Sigmoid colon (tissue), 4 donors: ENCODE results near the gene CHST8.

ENCODE experiments used
- CTCF ChIP-seq, 4 experiments: fragments of 450-650 bp in 3 of 4; fragments of 200-600 bp in 1 of 4; IDR thresholded peaks; one replicate each; pipeline ENCODE4 v1.5.1; 2016 to 2019; ENCODE audit warnings: antibody characterized with exemption in 4 of 4, mild to moderate bottlenecking in 3 of 4, moderate library complexity in 2 of 4
- EP300 ChIP-seq, 4 donors: sonication (generic); formaldehyde crosslinking; IDR thresholded peaks; one replicate each; pipeline ENCODE4 v1.6.1; 2017; ENCODE audit warnings: antibody characterized with exemption in 4 of 4
- POLR2A ChIP-seq, 2 donors: fragments of 450-650 bp; IDR thresholded peaks; one replicate each; pipeline ENCODE4 v1.6.1; 2016; ENCODE audit warnings: antibody characterized with exemption in 2 of 2, mild to moderate bottlenecking in 2 of 2, moderate library complexity in 2 of 2
- POLR2AphosphoS5 ChIP-seq, 4 donors: sonication (generic); formaldehyde crosslinking; IDR thresholded peaks; one replicate each; pipeline ENCODE4 v1.6.1; 2017; ENCODE audit warnings: antibody characterized with exemption in 4 of 4

DNA sequence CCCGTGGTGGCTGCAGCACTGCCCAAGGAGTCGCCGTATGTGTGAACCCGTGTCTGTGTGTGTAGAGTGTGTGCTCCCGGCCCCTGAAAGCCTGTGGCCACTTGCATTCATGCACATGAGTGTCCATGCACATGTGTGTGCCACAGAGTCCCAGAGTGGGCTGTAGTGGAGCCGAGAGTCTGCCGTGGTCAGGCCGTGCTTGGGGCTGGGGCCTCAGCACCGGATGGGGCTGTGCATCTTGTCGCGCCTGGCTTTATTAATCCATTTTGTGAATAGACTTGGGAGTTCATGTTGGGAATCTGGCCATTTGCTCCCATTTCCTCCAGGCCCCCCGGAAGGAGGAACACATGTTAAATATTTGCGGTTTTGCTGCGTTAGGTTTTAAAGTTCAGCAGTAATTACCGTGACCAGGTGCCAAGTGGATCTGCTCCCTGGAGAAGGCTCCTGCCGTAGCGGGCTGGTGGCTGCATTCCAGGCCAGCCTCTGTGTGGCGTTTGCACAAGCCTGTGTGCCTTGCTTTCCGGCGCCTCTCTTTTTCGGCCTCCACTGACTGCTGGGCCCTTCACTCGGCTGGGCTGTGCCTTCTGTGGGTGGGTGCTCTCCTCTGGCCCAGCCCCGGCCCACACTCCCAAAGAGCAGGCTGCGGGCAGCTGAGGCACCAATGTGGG, 105.7 kb downstream of the CHST8 start:
- TF ChIP-seq CTCF (IDR thresholded peaks at IDR 0.05): no peak
- TF ChIP-seq POLR2AphosphoS5 (IDR thresholded peaks at IDR 0.05): no peak
- no peak for TF ChIP-seq POLR2A (IDR thresholded peaks at IDR 0.05)
- no peak for TF ChIP-seq EP300 (IDR thresholded peaks at IDR 0.05)
